ENCODE measurements around the gene UBE2J1. TPM values are rescaled to one million over a fixed set of nuclear protein-coding genes. Genes with fewer than 3 reads are reported as not detected.

UBE2J1 gene
- total RNA-seq, 2 donors from 2014 or later = 32.1 to 57.2 TPM

DNA sequence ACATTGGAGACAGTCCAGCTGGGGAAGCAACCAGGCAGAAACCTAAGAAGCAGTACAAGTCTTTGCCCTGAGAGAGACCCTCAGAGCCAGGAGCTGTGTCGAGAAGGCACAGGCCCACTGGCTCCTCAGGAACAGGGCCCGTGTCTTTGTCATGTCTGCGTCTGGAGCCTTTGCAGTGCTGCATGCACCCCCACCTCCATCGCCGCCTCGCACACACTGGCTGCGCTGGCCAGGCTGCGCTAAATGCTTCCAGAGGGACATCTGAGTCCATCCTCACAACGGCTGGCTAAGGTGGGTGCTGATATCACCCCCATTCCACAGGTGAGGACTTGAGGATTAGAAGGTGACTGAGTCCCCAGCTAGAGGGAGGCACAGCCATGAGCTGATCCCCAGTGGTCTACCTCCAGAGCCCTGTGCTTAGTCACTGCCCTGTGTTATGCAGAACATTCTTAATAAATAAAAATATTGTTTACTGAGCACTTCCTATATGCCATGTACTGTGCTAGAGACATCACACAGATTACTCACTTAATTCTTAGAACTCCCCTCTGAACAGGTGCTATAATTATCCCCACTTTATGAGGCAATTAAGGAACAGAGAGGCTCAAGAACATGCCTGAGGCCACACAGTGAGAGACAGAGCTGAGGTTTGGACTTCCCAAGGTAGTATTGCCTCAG, 65.0 kb downstream of the UBE2J1 start:
- TF ChIP-seq, protein P1, sequence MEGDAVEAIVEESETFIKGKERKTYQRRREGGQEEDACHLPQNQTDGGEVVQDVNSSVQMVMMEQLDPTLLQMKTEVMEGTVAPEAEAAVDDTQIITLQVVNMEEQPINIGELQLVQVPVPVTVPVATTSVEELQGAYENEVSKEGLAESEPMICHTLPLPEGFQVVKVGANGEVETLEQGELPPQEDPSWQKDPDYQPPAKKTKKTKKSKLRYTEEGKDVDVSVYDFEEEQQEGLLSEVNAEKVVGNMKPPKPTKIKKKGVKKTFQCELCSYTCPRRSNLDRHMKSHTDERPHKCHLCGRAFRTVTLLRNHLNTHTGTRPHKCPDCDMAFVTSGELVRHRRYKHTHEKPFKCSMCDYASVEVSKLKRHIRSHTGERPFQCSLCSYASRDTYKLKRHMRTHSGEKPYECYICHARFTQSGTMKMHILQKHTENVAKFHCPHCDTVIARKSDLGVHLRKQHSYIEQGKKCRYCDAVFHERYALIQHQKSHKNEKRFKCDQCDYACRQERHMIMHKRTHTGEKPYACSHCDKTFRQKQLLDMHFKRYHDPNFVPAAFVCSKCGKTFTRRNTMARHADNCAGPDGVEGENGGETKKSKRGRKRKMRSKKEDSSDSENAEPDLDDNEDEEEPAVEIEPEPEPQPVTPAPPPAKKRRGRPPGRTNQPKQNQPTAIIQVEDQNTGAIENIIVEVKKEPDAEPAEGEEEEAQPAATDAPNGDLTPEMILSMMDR (IDR thresholded peaks at IDR 0.05) = no peak
- Histone ChIP-seq H3K4me1 (no peaks in the 10 kb centered on the region), H3K27ac (no peak overlapping the region), H3K9ac (ENCODE audit: low read depth in 2 of 2, low read length in 2 of 2) (no peak overlapping the region), H3K27me3 (no peaks in the 10 kb centered on the region), H3K4me3 (no peak overlapping the region), H3K36me3 (no peaks in the 10 kb centered on the region), H3K9me3 (no peaks in the 10 kb centered on the region)
- intact Hi-C loops (cut with DNase I) = no loop called here
- no peak for DNase-seq

DNA sequence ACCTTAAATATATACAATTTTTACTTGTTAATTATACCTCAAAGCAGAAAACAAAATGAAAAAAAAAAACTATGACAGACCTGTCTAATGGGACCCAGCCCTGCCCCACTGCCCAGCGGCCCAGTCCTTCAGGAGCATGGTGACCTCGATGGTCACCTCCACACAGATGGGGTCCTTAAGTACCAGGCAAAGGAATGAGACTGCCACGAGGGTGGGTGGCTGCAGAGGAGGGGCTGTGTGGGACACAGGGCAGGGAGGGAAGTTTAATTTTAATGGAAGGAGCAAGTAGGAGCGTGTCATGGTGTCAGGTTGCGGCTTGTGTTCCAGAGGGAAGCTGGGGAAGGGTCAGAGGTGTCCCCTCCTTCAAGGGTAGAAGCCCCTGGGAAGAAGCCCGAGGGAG, 66.0 kb downstream of the UBE2J1 start:
- Histone ChIP-seq H3K9ac (ENCODE audit: low read depth in 2 of 2, low read length in 2 of 2) (no peak overlapping the region), H3K4me3 (no peak overlapping the region), H3K9me3 (no peaks in the 10 kb centered on the region), H3K27me3 (no peaks in the 10 kb centered on the region), H3K36me3 (no peaks in the 10 kb centered on the region), H3K27ac (no peak overlapping the region), H3K4me1 (no peaks in the 10 kb centered on the region)
- TF ChIP-seq, protein P1 (IDR thresholded peaks at IDR 0.05) = no peak
- no peak for DNase-seq
- intact Hi-C loops (cut with DNase I) = no loop called here

DNA sequence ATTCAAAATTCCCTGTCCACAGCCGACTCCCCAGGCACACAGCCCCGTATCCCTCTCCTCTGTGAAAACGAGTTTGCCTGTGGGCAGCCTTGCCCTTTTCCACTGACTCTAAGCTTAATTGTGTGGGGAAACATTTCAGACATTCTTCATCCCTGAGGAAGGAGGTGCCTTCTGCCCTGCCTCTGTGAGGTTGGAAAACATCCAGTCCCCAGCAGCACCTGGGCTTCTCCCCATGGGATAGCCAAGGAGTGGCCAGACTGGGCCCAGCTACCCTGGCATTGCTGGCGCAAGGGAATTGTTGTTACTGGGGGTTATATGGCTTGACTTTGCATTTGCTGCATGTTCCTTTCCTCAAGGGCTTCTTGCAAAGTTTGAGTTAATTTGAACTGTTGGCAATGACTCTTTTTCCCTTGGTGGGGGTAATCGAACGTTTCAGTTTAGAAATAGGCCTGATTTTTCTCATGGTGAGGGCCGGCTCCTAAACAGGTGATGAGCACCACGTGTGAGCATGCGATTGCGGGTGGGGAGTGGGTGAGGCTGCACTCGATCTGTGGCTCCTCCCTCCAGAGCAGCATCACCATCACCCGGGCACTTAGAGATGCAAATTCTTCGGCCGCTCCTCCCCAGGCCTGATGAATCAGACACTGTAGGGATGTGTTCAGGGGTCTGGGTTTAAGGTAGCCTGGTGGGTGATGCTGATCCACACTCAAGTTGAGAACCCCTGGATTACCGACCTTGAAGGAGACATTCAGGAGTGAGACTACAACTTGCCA, 67.4 kb downstream of the UBE2J1 start:
- no peaks in the 10 kb centered on the region for H3K4me1 ChIP-seq
- H3K27me3 ChIP-seq = no peaks in the 10 kb centered on the region
- no peak overlapping the region for H3K27ac ChIP-seq
- no peak for DNase-seq
- intact Hi-C loops (cut with DNase I) = no loop called here
- no peak overlapping the region for H3K4me3 ChIP-seq
- H3K36me3 ChIP-seq = no peaks in the 10 kb centered on the region
- TF ChIP-seq, protein P1 (IDR thresholded peaks at IDR 0.05) = no peak
- no peak overlapping the region for H3K9ac ChIP-seq (ENCODE audit: low read depth in 2 of 2, low read length in 2 of 2)
- no peaks in the 10 kb centered on the region for H3K9me3 ChIP-seq

DNA sequence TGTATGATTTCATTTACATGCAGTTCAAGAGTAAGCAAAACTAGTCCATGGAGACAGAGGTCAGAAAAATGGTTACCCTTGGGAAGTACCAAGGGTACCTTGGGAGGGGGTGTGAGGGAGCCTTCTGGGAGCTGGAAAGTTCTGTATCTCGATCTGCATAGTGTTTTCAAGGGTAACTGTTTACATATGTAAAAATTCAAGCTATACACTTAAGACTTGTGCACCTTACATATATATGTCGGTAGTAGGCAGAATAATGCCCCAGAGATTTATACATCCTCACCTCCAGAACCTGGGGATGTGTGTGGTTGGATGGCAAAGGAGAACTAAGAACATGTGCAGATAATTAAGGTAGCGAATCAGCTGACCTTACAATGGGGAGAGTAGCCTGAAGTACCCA, 68.4 kb downstream of the UBE2J1 start:
- Histone ChIP-seq H3K9me3 (no peaks in the 10 kb centered on the region), H3K4me1 (no peaks in the 10 kb centered on the region), H3K4me3 (no peak overlapping the region), H3K27ac (no peak overlapping the region), H3K27me3 (no peaks in the 10 kb centered on the region), H3K36me3 (no peaks in the 10 kb centered on the region), H3K9ac (ENCODE audit: low read depth in 2 of 2, low read length in 2 of 2) (no peak overlapping the region)
- intact Hi-C loops (cut with DNase I) = no loop called here
- DNase-seq = no peak
- TF ChIP-seq, protein P1 (IDR thresholded peaks at IDR 0.05) = no peak

DNA sequence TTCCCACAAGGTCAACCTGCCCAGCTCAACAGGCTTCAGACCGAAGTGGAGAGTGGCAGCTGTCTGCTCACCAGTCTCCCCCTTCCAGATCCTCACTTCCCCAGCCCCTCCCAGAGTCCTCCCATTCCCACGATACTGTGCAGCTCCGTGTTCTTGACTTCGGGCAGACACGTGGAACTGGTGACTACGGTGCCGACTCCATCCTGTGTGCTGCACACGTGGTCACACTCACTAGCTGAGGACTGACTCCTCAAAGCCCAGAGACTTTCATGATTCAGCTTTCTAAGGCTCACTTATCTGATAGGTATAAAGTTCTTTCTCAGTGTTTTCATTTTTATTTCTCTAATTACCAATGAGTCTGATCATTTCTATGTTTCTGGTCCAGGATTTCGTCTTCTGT, 69.8 kb downstream of the UBE2J1 start:
- no peaks in the 10 kb centered on the region for H3K9me3 ChIP-seq
- DNase-seq = no peak
- no peak overlapping the region for H3K9ac ChIP-seq (ENCODE audit: low read depth in 2 of 2, low read length in 2 of 2)
- H3K4me1 ChIP-seq = no peaks in the 10 kb centered on the region
- TF ChIP-seq, protein P1 (IDR thresholded peaks at IDR 0.05) = no peak
- no peak overlapping the region for H3K27ac ChIP-seq
- H3K4me3 ChIP-seq = no peak overlapping the region
- no peaks in the 10 kb centered on the region for H3K36me3 ChIP-seq
- intact Hi-C loops (cut with DNase I) = no loop called here
- no peaks in the 10 kb centered on the region for H3K27me3 ChIP-seq
